Ovary (tissue), 9 donors: ENCODE measurements around the gene HSP90AB1. TPM values are rescaled to one million over a fixed set of nuclear protein-coding genes. Genes with fewer than 3 reads are reported as not detected.

Source experiments
- DNase-seq, 5 donors: peaks; one replicate each; pipeline ENCODE4 v3.0.0-alpha.2; 2019 to 2020
- H3K27ac ChIP-seq, 2 donors: fragments of 200-600 bp; one replicate each; pipeline versions ENCODE4 v1.5.1 to v1.8.0; 2019 to 2022
- H3K27me3 ChIP-seq: fragments of 200-600 bp; one replicate; pipeline ENCODE4 v1.8.0; 2022
- H3K36me3 ChIP-seq: fragments of 200-600 bp; sonication (generic); one replicate; pipeline ENCODE4 v1.5.1; 2019
- H3K4me1 ChIP-seq: one replicate; pipeline ENCODE4 v1.8.1; 2013; ENCODE audit warnings: mild to moderate bottlenecking, moderate library complexity; ENCODE audit not compliant: insufficient read depth
- H3K4me3 ChIP-seq: fragments of 200-600 bp; sonication (generic); one replicate; pipeline ENCODE4 v1.5.1; 2017
- H3K9me3 ChIP-seq, 2 donors: fragments of 200-600 bp in 1 of 2; sonication (generic) in 1 of 2; one replicate each; pipeline versions ENCODE4 v1.5.1 to v1.8.1; 2013 to 2019; ENCODE audit warnings: mild to moderate bottlenecking in 1 of 2, moderate library complexity in 1 of 2
- CTCF ChIP-seq, 3 donors: fragments of 450-650 bp in 2 of 3; fragments of 200-600 bp in 1 of 3; IDR thresholded peaks; one replicate each; pipeline versions ENCODE4 v1.5.1 to v1.8.0; 2016 to 2022; ENCODE audit warnings: antibody characterized with exemption in 3 of 3, mild to moderate bottlenecking in 1 of 3
- EP300 ChIP-seq: sonication (generic); formaldehyde crosslinking; IDR thresholded peaks from one replicate; pipeline ENCODE4 v1.6.1; 2017; ENCODE audit warnings: antibody characterized with exemption
- POLR2A ChIP-seq: fragments of 450-650 bp; IDR thresholded peaks from one replicate; pipeline ENCODE4 v1.6.1; 2017; ENCODE audit warnings: antibody characterized with exemption, mild to moderate bottlenecking, moderate library complexity
- WGBS, 3 donors: extraction: QIAGEN DNeasy Blood & Tissue Kit in 1 of 3; methylation state at CpG; one replicate each; pipeline versions ENCODE4 v1.1.5 to v1.1.7; 2013 to 2017; 5-methylcytosine and 5-hydroxymethylcytosine counted together
- intact Hi-C, 4 donors: fragments of 100-400 bp; cut with DNase I; formaldehyde crosslinking; loops; one replicate each; pipeline versions ENCODE4 v1.11.0 to v1.15.1; 2022 to 2023
- polyA plus RNA-seq, 2 donors: library from polyadenylated mRNA; stranded (reverse); fragments of 200-250 nt in 1 of 2; fragments of 350-450 nt in 1 of 2; fragmentation: Illumina TruSeq in 1 of 2; extraction: RNeasy Lipid Tissue Mini Kit (QIAGEN cat#74804) in 1 of 2; gene quantifications; one replicate each; pipeline ENCODE4 v1.2.3, GENCODE V29; 2013 to 2014
- total RNA-seq, 7 donors: library from RNA; depleted of rRNA in 2 of 7; stranded (reverse); fragments of >200 nt in 2 of 7; fragmentation: NEBNext Ultra II Directional in 3 of 7; extraction: Animal tissue kit (Norgen Biotek cat#: 25700) in 3 of 7; gene quantifications; one replicate each; pipeline versions ENCODE4 v1.1.0 to v1.2.4, GENCODE V29; 2016 to 2023
- donor health status: DM: no; HTN: no; CAD: no; lungs with moderate emphysema.
- donor health status: DM: no; HTN: no; CAD: no.
- donor health status: Bipolar disorder and iron deficiency.
- donor health status: DM: yes; HTN: yes; CAD: no.
- donor health status: DM: no; HTN: no; CAD: no.
- donor health status: DM: yes; HTN: yes; CAD: no.

HSP90AB1 gene
- total and polyA plus RNA-seq, 9 donors, result 820 to 1,905 (median 1,051) TPM

DNA sequence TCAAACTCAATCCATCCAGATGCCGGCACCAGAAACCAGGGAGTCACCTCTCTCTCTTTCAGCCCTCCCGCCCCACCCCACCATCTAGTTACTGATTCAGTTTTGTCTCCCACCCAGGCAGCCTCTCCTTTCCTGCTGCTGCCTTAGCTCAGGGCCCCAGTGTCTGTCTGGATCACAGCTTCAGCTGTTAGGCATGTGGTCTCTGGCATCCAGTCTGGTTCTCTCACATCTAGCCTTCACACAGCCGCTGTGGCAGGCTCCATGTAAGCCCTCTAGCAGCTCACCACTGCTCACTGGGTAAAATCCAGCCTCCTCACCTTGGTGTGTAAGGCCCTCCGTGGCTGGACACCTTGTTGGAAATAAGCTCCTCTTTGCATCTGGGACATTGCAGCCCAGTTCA lies 44.9 kb downstream of the HSP90AB1 start:
- no peaks in the 10 kb centered on the region for H3K27me3 ChIP-seq
- no peak for DNase-seq

GRCh38 chr6:44292661-44293365 lies 45.9 kb downstream of the HSP90AB1 start:
- H3K36me3 ChIP-seq, result no peaks in the 10 kb centered on the region
- H3K4me1 ChIP-seq, result no peaks in the 10 kb centered on the region
- no peaks in the 10 kb centered on the region for H3K9me3 ChIP-seq
- TF ChIP-seq CTCF (IDR thresholded peaks at IDR 0.05) (no peak), POLR2A (no peak)
- no peak for DNase-seq
- H3K27me3 ChIP-seq, result no peaks in the 10 kb centered on the region
- H3K4me3 ChIP-seq, result no peak overlapping the region
- intact Hi-C loops, result loop anchor here in 1 of 4 donors (1.0 kb wide), 1 partner anchor 156 kb away; no protein-coding TSS in a partner anchor
- H3K27ac ChIP-seq, result no peak overlapping the region
- 68 to 74% (median 68%) methylated on average over 4 of the region's 4 CpGs for WGBS, 3 donors

More for the DNA sequence above, 44.9 kb downstream of the HSP90AB1 start:
- intact Hi-C loops, result loop anchor here in 1 of 4 donors (1.0 kb wide), 1 partner anchor 155 kb away; no protein-coding TSS in a partner anchor
- H3K36me3 ChIP-seq, result no peaks in the 10 kb centered on the region
- no peak for TF ChIP-seq POLR2A
- WGBS, 3 donors, result 67 to 71% (median 68%) methylated on average over 4 of the region's 4 CpGs
- H3K4me1 ChIP-seq, result no peaks in the 10 kb centered on the region
- no peak overlapping the region for H3K4me3 ChIP-seq
- H3K27ac ChIP-seq, result no peak overlapping the region
- H3K9me3 ChIP-seq, result no peaks in the 10 kb centered on the region

GRCh38 chr6:44294832-44295791 lies 48.2 kb downstream of the HSP90AB1 start:
- no peak for TF ChIP-seq CTCF (IDR thresholded peaks at IDR 0.05)
- TF ChIP-seq POLR2A, result no peak
- no peak for TF ChIP-seq EP300
- 52 to 72% (median 65%) methylated on average over 7 of the region's 7 CpGs for WGBS, 3 donors
- Histone ChIP-seq H3K36me3 (no peaks in the 10 kb centered on the region), H3K27ac (no peak overlapping the region), H3K27me3 (no peaks in the 10 kb centered on the region), H3K4me1 (no peaks in the 10 kb centered on the region), H3K4me3 (no peak overlapping the region), H3K9me3 (no peaks in the 10 kb centered on the region)
- no peak for DNase-seq
- intact Hi-C loops, result no loop called here

DNA sequence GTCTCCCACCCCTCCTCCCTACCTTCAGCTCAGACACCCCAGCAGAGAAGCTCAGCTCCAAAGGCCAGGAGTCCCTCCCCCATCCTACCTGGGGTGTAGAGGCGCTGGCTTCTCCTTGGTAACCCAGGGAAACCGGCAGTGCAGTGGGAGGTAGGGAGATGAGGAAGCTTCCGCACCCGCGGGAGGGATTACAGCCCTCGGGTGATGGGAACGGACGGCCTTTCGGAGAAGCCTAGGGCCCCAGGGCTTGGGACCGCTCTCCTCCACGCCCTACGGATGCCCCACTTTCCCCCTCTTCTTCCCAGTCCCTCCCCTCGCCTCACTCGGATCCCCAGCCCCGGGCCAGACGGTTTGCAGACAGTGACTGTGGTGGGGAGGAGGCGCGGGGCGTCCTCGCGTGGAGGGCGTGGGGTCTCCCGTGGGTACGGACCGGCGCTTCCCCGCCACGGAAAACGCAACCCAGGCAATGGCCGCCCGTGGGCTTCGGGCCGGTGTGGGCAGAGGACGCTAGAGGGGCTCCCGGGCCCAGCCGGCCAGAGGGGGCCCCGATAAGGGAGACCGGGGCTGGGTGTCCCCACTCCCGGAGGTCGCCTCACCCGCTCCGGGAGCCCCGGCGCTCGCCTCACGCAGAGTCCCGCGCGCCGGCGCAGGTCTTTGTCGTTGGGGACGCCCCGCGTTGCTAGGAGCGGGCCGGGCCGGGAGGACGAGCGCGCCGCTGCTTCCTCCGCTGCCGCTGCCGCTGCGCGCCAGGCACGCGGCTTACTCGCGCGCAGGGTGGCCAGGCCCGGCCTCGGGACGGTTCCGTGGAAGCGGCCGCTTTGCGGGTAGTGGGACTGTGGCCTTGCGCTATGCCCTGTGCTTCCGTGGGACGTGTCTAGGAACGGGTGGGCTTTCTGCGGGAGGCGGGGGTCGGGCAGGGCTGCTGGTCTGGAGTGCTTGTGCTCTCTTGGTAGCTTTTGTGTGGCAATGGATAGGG lies 50.5 kb downstream of the HSP90AB1 start:
- no peaks in the 10 kb centered on the region for H3K36me3 ChIP-seq
- H3K27me3 ChIP-seq, result no peaks in the 10 kb centered on the region
- peak overlapping the region; percentile 46 for H3K4me3 ChIP-seq
- H3K4me1 ChIP-seq, result no peaks in the 10 kb centered on the region
- intact Hi-C loops, result no loop called here
- H3K27ac ChIP-seq, result no peak overlapping the region
- WGBS, 3 donors, result 1 to 2% (median 1%) methylated on average over 32 to 86 of the region's 86 CpGs
- no peaks in the 10 kb centered on the region for H3K9me3 ChIP-seq
- peak; percentile 42 to 78 (median 66) for DNase-seq
- no peak for TF ChIP-seq CTCF (IDR thresholded peaks at IDR 0.05)
- no peak for TF ChIP-seq POLR2A
- no peak for TF ChIP-seq EP300
